Gastroesophageal sphincter (tissue), 3 donors: ENCODE measurements around the gene B9D2.

Experiments used
- EP300 ChIP-seq: sonication (generic); formaldehyde crosslinking; IDR thresholded peaks from one replicate; pipeline ENCODE4 v1.6.1; 2017; ENCODE audit warnings: antibody characterized with exemption, mild to moderate bottlenecking
- POLR2A ChIP-seq, 2 donors: fragments of 450-650 bp; IDR thresholded peaks; one replicate each; pipeline ENCODE4 v1.6.1; 2017; ENCODE audit warnings: antibody characterized with exemption in 2 of 2, mild to moderate bottlenecking in 2 of 2, moderate library complexity in 1 of 2
- POLR2AphosphoS5 ChIP-seq: sonication (generic); formaldehyde crosslinking; IDR thresholded peaks from one replicate; pipeline ENCODE4 v1.6.1; 2017; ENCODE audit warnings: antibody characterized with exemption
- TF ChIP-seq, protein P1 (sequence below), 4 experiments: fragments of 200-600 bp in 2 of 4; fragments of 450-650 bp in 2 of 4; sonication (generic) in 1 of 4; IDR thresholded peaks; one replicate each; pipeline ENCODE4 v1.5.1; 2017 to 2019; ENCODE audit warnings: antibody characterized with exemption in 4 of 4, mild to moderate bottlenecking in 2 of 4, moderate library complexity in 2 of 4

DNA sequence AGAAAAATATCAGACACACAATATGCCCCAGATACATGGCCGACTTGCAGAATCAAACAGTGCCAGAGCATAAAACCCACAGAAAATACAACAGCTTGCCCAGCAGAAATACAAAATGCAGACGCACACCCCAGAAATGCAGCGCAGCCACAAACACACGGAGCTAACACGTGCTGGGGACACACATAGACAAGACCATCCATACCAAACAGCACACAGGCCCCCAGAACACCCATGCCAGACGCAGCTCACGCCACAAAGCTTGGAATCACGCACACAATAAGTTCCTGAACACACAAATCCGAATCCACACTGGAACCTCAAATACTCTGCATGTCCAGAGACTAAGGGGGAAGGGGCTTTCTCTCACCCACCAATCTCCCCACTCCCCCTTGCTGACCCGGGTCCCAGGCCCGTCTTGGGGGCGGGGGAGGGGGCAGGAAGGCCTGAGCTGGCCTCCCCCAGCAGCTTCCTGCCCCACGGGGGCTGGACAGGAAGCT lies 36.8 kb downstream of the B9D2 start:
- TF ChIP-seq EP300 (no peak), POLR2A (IDR thresholded peaks at IDR 0.05) (no peak), POLR2AphosphoS5 (no peak)
- TF ChIP-seq, protein P1, sequence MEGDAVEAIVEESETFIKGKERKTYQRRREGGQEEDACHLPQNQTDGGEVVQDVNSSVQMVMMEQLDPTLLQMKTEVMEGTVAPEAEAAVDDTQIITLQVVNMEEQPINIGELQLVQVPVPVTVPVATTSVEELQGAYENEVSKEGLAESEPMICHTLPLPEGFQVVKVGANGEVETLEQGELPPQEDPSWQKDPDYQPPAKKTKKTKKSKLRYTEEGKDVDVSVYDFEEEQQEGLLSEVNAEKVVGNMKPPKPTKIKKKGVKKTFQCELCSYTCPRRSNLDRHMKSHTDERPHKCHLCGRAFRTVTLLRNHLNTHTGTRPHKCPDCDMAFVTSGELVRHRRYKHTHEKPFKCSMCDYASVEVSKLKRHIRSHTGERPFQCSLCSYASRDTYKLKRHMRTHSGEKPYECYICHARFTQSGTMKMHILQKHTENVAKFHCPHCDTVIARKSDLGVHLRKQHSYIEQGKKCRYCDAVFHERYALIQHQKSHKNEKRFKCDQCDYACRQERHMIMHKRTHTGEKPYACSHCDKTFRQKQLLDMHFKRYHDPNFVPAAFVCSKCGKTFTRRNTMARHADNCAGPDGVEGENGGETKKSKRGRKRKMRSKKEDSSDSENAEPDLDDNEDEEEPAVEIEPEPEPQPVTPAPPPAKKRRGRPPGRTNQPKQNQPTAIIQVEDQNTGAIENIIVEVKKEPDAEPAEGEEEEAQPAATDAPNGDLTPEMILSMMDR (IDR thresholded peaks at IDR 0.05): no peak
